DND-41 (cell line): ENCODE measurements around the gene CHP1.

Experiments used
- ATAC-seq: fragments of 200-7000 bp; cut with Tn5 transposase; 3 replicates; pipeline ENCODE4 v1.9.1; 2021; ENCODE audit warnings: low read depth; ENCODE audit not compliant: insufficient read depth
- DNase-seq: peaks from one replicate; pipeline ENCODE4 v3.0.0-alpha.2; 2020
- H2AFZ ChIP-seq: 2 replicates; pipeline ENCODE4 v1.6.0; 2012; ENCODE audit warnings: low read depth, low read length
- H3K27ac ChIP-seq: 2 replicates; pipeline ENCODE4 v1.5.1; 2012; ENCODE audit warnings: low read length, inconsistent platforms
- H3K27me3 ChIP-seq: fragments of 200-600 bp; sonication (generic); 2 replicates; pipeline ENCODE4 v1.6.0; 2012; ENCODE audit warnings: low read length, mild to moderate bottlenecking, inconsistent platforms; ENCODE audit not compliant: insufficient read depth, poor library complexity
- H3K36me3 ChIP-seq: 2 replicates; pipeline ENCODE4 v1.5.1; 2012; ENCODE audit warnings: low read length, inconsistent platforms; ENCODE audit not compliant: insufficient read depth
- H3K4me1 ChIP-seq: 2 replicates; pipeline ENCODE4 v1.5.1; 2012; ENCODE audit warnings: mild to moderate bottlenecking, low read length; ENCODE audit not compliant: insufficient read depth
- H3K4me2 ChIP-seq: 2 replicates; pipeline ENCODE4 v1.6.0; 2012; ENCODE audit warnings: mild to moderate bottlenecking, moderate library complexity, low read length, inconsistent platforms; ENCODE audit not compliant: insufficient read depth
- H3K4me3 ChIP-seq, 2 experiments: fragments of 200-600 bp in 1 of 2; shearing (Covaris generic) in 1 of 2; 2 replicates each; pipeline ENCODE4 v1.5.1; 2012 to 2016; ENCODE audit warnings: inconsistent platforms in 2 of 2, low read length in 2 of 2, mild to moderate bottlenecking in 2 of 2, low read depth in 1 of 2, moderate library complexity in 1 of 2
- H3K79me2 ChIP-seq: 2 replicates; pipeline ENCODE4 v1.6.0; 2012; ENCODE audit warnings: low read length, inconsistent platforms; ENCODE audit not compliant: insufficient read depth
- H3K9ac ChIP-seq: 2 replicates; pipeline ENCODE4 v1.6.0; 2012; ENCODE audit warnings: low read depth, mild to moderate bottlenecking, inconsistent platforms, low read length, moderate library complexity
- H3K9me3 ChIP-seq: 2 replicates; pipeline ENCODE4 v1.5.1; 2012; ENCODE audit warnings: low read length, moderate library complexity, mild to moderate bottlenecking, inconsistent platforms; ENCODE audit not compliant: insufficient read depth, severe bottlenecking
- H4K20me1 ChIP-seq: 2 replicates; pipeline ENCODE4 v1.6.0; 2012; ENCODE audit warnings: low read length; ENCODE audit not compliant: insufficient read depth
- EZH2 ChIP-seq: IDR thresholded peaks from 3 replicates; pipeline ENCODE4 v1.6.1; 2012; ENCODE audit warnings: borderline replicate concordance, low read depth, mild to moderate bottlenecking, moderate library complexity, low read length, inconsistent platforms; ENCODE audit not compliant: severe bottlenecking
- TF ChIP-seq, protein P1 (sequence below): IDR thresholded peaks from 2 replicates; pipeline ENCODE4 v1.5.1; 2012; ENCODE audit warnings: borderline replicate concordance, low read length, moderate library complexity, mild to moderate bottlenecking; ENCODE audit not compliant: poor library complexity, severe bottlenecking; ENCODE audit errors: extremely low read depth

The CHP1 gene

DNA sequence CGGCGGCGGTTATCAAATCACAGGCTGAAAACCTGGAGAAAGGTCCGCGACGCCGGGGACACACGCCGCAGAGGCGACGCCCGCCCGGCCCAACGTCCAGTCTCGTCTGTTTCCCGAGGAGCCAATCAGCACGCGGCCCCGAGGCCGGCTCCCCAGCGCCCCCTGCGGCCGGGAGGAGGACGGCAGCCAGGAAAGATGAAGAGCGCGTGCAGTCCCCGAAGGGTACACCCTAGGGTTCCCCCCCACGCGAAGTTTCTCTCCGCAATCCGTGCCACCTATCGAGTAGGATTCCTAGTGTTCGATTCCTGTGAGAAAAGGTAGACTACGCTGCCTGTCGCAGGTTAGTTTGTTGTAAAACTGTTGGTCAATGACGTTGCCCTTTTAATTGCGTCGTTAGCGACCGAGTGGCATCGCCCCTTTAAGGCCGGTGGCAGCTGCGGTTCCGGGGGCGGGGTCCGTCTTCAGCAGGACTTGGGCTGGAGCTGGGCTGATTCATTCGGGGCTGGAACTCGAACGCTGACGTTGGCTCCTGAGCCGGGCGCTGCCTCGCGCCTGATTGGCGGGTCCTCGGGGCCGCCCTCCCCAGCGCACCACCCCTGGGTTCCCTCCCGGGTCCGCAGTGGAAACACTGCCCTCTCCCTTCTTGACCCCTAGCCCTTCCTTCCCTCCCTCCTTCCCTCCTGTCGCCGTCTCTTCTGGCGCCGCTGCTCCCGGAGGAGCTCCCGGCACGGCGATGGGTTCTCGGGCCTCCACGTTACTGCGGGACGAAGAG lies at the start of gene CHP1, which contains the start of gene EXD1:
CHP1 (plus strand) TSS at position 619 of the 772 bp plus-strand sequence; CDS start at position 734, 115 bp downstream.
EXD1 (minus strand) TSS at position 108 of the 772 bp plus-strand sequence. CDS start 4,182 bp downstream, outside the sequence.
- Histone ChIP-seq H3K4me1 (peaks cover 25% of the 10 kb centered on the region), H3K79me2 (peaks cover 8% of the 10 kb centered on the region), H3K9me3 (no peaks in the 10 kb centered on the region), H2AFZ (peak within 1 kb of the TSS; percentile 98), H3K4me3 (peak within 1 kb of the TSS; percentile 67 to 98), H4K20me1 (no peaks in the 10 kb centered on the region), H3K27ac (peak within 1 kb of the TSS; percentile 80), H3K36me3 (no peaks in the 10 kb centered on the region), H3K4me2 (peak within 1 kb of the TSS; percentile 91), H3K9ac (peak within 1 kb of the TSS; percentile 69), H3K27me3 (no peaks in the 10 kb centered on the region)
- DNase-seq (peak; percentile 92), ATAC-seq (peak; percentile 99)
- no peak for TF ChIP-seq EZH2
- TF ChIP-seq, protein P1, sequence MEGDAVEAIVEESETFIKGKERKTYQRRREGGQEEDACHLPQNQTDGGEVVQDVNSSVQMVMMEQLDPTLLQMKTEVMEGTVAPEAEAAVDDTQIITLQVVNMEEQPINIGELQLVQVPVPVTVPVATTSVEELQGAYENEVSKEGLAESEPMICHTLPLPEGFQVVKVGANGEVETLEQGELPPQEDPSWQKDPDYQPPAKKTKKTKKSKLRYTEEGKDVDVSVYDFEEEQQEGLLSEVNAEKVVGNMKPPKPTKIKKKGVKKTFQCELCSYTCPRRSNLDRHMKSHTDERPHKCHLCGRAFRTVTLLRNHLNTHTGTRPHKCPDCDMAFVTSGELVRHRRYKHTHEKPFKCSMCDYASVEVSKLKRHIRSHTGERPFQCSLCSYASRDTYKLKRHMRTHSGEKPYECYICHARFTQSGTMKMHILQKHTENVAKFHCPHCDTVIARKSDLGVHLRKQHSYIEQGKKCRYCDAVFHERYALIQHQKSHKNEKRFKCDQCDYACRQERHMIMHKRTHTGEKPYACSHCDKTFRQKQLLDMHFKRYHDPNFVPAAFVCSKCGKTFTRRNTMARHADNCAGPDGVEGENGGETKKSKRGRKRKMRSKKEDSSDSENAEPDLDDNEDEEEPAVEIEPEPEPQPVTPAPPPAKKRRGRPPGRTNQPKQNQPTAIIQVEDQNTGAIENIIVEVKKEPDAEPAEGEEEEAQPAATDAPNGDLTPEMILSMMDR = peak; percentile 58

- no peaks in the 10 kb centered on the region for H4K20me1 ChIP-seq
- no peaks in the 10 kb centered on the region for H3K27me3 ChIP-seq
- no peak for DNase-seq
- H3K4me2 ChIP-seq = no peak overlapping the region
- no peak overlapping the region for H2AFZ ChIP-seq
- H3K9me3 ChIP-seq = no peaks in the 10 kb centered on the region
- no peak overlapping the region for H3K27ac ChIP-seq
- no peaks in the 10 kb centered on the region for H3K79me2 ChIP-seq
- H3K4me1 ChIP-seq = no peaks in the 10 kb centered on the region
- H3K36me3 ChIP-seq = no peaks in the 10 kb centered on the region
- H3K9ac ChIP-seq = no peak overlapping the region
- TF ChIP-seq, protein P1 = no peak
- no peak for TF ChIP-seq EZH2
- ATAC-seq = no peak
- H3K4me3 ChIP-seq = no peak overlapping the region
These were observed 48.8 kb upstream of the CHP1 start for GRCh38 chr15:41182266-41182665.

DNA sequence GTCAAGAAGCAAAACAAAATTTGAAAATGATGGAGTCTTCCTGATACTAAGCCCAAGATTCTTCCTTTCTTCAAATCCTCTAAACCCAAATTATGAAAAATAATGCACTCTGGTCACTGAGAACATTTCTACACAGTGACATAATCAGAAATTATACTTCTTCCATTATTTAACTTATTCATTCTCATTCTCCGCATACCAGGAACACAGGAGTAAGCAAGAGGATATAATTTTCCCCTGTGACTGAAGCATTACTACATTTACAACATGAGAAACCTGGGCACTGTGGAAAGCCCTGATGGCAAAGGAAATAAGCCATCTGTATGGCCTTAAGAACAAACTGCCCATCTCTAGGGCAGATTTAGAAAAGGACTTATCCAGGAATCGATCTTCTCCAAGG lies 47.5 kb upstream of the CHP1 start:
- H3K4me1 ChIP-seq = no peaks in the 10 kb centered on the region
- no peak overlapping the region for H2AFZ ChIP-seq
- H3K4me3 ChIP-seq = no peak overlapping the region
- no peak overlapping the region for H3K27ac ChIP-seq
- H3K4me2 ChIP-seq = no peak overlapping the region
- H3K27me3 ChIP-seq = no peaks in the 10 kb centered on the region
- DNase-seq = no peak
- no peaks in the 10 kb centered on the region for H4K20me1 ChIP-seq
- H3K79me2 ChIP-seq = no peaks in the 10 kb centered on the region
- no peak for ATAC-seq
- TF ChIP-seq EZH2 = no peak
- TF ChIP-seq, protein P1 = no peak
- no peaks in the 10 kb centered on the region for H3K9me3 ChIP-seq
- no peak overlapping the region for H3K9ac ChIP-seq
- no peaks in the 10 kb centered on the region for H3K36me3 ChIP-seq
